DMS53 treated with DMSO at 0.1 percent for 48 hours (cell line): ENCODE measurements around the gene CPLX3.

Experiments
- DNase-seq: peaks from one replicate; lab custom pipeline; 2025; ENCODE audit not compliant: unreplicated experiment; lab: John Stamatoyannopoulos, UW

Gene CPLX3

GRCh38 chr15:74802290-74802689, 24.1 kb upstream of the CPLX3 start:
- no peak for DNase-seq

DNA sequence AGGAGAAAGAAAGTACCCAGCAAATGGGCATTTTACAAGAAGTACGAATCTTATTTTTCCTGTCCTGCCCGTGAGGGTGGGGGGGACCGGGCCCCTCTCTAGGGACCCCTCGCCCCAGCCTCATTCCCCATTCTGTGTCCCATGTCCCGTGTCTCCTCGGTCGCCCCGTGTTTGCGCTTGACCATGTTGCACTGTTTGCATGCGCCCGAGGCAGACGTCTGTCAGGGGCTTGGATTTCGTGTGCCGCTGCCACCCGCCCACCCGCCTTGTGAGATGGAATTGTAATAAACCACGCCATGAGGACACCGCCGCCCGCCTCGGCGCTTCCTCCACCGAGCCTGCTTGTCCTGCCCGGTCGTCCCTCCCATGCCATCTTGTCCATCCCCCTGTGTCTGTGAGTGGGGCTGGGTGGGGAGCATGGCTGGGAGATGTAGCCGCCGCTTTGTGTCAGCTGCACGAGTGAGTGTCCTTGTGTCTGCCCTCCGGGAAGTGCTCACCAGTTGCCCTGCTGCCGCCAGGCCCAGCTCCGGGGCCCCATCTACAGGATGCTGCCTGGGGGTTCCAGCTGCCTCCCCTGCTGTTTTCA, 23.5 kb upstream of the CPLX3 start:
- no peak for DNase-seq

- no peak for DNase-seq
Observed at GRCh38 chr15:74804935-74805334, 21.5 kb upstream of the CPLX3 start.

GRCh38 chr15:74807282-74807681, 19.1 kb upstream of the CPLX3 start:
- no peak for DNase-seq

DNA sequence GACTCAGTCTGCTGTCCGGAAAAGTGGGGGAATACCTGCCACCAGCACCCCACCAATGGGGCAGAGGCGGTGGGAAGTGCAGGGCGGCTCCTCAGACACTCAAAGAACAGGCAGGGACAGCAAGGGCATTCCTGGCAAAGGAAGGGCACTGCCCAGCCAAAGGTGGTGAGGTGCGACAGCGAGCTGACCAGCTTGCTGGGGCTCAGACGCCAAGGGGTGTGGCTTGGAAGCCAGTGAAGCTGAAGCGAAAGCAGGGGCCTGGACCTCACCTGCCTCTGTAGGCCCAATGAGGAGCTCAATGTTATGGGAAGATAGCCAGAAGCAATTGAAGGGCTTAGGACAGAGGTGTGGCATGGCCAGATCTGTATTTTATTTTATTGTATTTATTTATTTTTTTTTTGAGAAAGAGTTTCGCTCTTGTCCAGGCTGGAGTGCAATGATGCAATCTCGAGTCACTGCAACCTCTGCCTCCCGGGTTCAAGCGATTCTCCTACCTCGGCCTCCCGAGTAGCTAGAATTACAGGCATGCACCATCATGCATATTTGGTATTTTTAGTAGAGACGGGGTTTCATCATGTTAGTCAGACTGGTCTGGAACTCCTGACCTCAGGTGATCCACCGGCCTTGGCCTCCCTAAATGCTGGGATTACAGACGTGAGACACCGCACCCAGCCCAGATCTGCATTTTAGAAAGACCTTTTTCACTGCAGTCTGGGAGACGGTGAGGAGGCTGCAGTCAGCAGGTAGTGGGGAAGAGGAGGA, 18.2 kb upstream of the CPLX3 start:
- DNase-seq, result no peak

GRCh38 chr15:74808840-74809229, 17.6 kb upstream of the CPLX3 start:
- DNase-seq, result no peak

DNA sequence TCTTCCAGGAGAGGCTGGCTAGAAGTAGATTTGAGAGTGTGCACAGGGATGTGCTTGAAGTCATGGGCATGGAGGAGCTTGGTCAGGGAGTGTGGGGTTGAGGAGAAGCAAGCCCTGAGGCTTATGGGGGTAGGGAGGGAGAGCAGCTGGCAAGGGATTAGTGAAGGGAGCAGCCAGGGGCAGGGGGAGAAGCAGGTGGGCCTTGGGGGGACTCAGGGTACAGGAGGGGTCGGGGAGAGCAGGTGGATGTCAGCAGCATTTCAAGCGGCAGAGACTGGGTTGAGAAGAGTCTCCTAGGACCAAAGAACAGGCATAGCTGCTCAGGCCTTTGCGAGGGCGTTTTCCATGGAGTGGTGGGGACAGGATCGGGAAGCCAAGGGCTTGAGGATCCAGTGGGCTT, 17.2 kb upstream of the CPLX3 start:
- no peak for DNase-seq

- DNase-seq, result no peak
Observed at GRCh38 chr15:74809956-74810355, 16.5 kb upstream of the CPLX3 start.

- no peak for DNase-seq
Observed at GRCh38 chr15:74812533-74812932, 13.9 kb upstream of the CPLX3 start, which contains the start of gene LMAN1L. Gene LMAN1L (plus strand): TSS chr15:74812835. CDS start chr15:74812855, 20 bp downstream.

DNA sequence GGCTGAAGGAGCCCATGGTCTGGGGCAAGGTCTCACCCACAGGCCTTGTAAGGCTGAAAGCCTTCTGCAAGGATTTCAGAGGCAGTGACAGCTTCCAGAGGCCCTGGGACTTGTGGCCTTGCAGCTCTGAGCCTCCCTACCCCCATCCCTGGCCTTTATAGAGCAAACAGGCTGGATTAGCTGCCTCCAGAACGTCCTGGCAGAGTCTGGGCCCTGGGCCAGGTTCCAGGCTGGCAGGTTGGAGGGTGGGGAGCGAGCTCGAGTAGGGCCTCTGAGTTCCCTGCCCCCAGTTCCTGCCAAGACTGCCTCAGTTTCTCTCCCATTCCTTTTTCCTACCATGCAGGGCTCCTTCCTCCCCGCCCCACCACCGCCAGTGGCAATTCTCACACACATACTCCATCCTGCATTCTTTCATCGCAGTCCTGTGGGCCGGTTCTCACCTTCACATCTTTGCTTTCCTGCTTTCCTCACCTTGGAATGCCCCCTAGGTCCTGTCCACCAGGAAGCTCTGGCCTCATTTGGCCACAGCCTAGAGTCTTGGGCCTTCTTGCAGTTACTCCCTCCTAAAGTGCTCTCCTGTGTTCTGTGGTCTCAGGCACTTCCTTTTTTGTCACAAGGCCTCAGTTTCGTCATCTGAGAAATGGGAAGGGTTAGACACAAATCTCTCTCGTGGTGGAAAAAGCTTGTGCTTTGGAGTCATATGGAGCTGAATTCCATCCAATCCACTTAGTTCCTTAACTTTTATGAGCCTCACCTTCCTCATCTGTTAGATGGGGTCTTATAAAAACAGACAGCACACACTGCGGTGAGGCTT, 11.1 kb upstream of the CPLX3 start:
- no peak for DNase-seq

GRCh38 chr15:74815961-74816360, 10.5 kb upstream of the CPLX3 start:
- DNase-seq, result no peak

DNA sequence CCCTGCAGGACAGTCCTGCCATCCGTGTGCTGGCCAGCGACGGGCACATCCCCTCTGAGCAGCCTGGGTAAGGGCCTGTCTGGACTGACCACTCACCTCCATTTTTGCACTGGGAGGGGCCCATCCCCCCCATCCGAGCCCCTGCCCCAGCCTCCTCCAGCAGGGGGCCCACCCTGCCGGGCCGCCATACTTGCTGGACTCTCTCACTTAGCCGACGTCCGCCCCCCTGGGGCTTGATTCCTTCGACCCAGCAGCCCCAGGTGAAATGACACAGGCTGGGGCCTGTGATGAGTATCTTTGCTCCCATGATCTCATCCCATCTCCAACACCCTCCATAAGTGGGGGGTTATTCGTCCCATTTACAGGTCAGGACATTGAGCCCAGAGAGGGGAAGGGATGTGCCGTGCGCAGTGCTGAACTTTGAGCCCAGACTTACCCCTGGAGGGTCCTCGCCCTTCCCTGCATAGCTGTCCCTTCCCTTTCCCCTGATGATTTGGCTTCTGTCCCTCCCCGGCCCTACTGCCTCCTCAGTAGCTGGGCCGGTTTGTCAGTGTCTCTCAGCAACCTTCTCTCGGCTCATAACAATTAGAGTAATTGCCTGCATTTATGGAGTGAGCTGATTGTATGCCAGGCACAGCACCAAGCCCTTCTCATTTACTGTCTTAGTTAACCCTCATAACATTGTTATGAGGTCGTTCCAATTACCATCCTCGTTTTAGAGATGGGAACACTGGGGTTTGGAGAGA, 9.6 kb upstream of the CPLX3 start:
- no peak for DNase-seq

DNA sequence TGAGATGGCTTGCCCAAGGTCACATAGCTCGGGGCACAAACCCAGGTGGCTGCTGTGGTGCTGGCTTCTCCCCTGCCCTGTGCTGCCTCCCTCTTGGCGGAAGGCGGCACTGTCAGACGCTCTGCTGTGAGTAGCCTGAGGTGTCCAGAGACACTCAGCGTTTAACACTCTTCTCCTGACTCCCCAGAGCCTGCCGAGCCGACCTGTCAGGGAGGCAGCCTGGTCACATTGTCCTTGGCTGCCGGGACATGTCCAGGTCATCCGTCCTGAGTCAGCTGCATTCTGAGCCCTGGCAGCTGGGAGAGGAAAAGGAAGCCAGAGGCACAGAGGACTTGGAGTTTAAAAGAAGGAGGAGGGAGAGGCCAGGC, 9.1 kb upstream of the CPLX3 start:
- DNase-seq, result no peak

DNA sequence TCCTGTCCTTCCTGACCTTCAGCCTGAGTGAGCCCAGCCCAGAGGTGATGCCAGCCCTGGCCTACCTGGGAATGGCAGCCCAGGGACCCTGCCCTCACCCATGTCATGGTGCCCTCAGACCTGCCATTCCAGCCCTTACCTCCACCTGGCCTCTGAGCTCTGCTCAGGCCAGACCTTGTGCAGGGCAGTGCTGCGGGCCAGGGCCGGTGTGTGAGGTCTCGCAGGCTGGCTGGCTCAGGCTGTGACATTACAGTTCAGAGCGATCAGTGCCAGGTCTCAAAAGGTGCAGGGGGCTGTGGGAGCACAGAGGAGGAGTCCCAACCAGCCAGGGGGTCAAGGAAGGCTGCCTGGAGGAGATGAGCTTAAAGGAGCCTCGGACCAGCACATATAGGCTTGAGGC, 6.4 kb upstream of the CPLX3 start:
- DNase-seq, result no peak

DNA sequence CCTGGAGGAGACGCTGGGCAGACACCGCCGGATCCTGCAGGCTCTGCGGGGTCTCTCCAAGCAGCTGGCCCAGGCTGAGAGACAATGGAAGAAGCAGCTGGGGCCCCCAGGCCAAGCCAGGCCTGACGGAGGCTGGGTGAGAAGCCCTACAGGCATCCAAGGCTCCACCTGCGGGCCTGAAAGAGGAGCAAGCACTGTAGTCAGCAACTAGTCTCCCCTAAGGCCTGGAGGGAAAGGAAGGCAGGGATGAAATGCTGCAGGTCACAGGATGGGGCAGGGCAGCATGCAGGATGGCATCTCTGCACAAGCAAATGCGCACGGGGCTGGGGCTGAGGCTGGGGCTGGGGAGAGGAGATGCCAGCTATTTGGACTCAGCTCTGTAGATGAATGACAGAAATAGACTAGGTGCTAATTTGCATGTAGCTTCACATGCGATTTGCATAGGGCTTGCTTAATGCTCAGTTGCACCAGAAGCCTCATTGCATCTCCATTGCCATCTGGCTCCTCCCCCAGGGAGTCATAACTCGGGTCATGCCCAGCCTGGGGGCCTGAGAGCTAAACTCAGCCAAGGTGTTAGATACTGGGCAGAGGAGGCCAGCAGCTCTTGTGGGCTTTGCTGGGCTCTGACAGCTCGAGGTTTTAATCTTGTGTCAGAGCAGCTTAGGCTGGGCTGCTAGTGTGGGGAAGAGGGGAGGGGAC, 5.2 kb upstream of the CPLX3 start:
- no peak for DNase-seq

DNA sequence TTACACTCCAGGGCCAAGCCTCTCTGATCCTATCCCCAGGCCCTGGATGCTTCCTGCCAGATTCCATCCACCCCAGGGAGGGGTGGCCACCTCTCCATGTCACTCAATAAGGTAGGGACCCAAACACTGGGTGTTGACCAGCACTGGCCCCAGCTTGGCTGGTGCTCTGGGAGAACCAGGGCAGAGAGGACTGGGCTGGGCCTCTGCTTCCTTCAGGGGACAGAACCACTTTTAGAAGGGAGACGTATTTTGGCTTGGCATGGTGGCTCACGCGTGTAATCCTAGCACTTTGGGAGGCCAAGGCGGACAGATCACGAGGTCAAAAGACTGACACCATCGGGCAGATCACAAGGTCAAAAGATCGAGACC, 4.7 kb upstream of the CPLX3 start:
- no peak for DNase-seq

DNA sequence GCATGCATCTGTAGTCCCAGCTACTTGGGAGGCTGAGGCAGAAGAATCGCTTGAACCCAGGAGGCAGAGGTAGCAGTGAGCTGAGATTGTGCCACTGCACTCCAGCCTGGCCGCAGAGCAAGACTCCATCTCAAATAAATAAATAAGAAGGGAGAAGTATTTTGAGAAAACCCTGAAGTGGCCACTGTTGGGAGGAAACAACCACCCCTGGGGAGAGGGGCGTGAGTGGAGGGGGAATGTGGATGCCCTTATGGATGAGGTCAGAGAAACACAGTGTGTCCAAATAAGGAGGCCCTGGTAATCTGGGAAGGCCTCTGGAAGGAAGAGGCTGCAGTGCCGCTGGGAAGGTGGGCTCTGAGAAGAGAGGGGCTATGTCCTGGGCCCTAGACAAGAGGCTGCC, 4.2 kb upstream of the CPLX3 start:
- no peak for DNase-seq

DNA sequence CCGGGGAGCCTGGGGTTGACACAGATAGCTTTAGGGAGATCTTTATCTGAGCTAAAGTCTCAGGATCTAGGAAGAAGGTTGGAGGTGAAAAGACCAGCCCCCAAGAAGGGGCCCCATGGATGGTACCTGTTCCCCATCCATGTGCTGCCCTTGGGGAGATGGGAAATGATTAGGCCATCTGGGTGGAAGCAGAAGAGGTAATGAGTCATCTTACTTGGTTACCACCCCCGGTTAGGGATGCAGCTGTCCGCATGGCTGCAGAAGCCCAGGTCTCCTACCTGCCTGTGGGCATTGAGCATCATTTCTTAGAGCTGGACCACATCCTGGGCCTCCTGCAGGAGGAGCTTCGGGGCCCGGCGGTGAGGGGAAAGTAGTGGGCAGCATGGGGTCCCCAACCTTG, 3.1 kb upstream of the CPLX3 start:
- peak; percentile 9 for DNase-seq

DNA sequence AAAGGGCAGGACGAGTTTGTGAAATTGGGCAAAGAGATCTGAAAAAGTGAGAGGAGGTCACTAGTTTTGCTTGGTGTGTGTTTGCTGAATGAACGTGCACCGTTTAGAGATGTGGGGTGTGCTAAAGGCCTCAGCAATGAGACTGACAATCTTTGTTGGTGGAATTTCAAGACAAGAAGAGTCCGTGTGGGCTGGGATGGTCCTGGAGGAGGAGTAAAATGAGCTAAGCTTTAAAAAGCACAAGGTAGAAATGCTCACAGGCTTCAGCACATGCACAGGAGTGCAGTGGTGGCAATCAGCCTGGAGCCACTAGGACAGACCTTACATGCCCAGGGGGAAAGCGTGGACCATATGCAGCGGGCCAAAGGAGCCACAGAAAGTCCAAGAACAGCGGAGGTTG, 1.5 kb upstream of the CPLX3 start:
- DNase-seq, result no peak

- DNase-seq, result no peak
Observed at GRCh38 chr15:74825866-74826265, 561 bp upstream of the CPLX3 start.

DNA sequence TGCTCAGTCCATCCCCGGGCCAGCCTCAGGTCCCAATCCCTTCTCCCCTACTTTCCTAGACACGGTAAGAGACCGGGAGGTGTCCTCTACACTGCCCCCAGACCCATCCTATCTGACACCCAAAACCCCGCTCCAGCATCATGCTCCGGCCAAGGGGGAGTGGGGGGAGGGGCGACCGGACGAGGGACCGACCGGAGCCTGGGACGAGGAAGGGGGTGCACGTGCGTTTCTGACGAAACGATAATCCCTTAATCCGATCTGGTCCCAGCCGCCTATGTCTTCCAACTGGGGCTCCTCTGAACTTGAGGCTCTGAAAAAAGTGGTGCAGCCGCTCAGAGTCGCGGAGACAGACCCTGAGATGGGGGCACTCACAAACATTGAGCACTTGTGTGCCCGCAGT, 494 bp downstream of the CPLX3 start:
- DNase-seq, result no peak
